ENCODE data around the gene ROPN1L. TPM values are rescaled to one million over a fixed set of nuclear protein-coding genes. Genes with fewer than 3 reads are reported as not detected.

Gene ROPN1L
- total RNA-seq, 2 donors from 2014 or later: not detected

DNA sequence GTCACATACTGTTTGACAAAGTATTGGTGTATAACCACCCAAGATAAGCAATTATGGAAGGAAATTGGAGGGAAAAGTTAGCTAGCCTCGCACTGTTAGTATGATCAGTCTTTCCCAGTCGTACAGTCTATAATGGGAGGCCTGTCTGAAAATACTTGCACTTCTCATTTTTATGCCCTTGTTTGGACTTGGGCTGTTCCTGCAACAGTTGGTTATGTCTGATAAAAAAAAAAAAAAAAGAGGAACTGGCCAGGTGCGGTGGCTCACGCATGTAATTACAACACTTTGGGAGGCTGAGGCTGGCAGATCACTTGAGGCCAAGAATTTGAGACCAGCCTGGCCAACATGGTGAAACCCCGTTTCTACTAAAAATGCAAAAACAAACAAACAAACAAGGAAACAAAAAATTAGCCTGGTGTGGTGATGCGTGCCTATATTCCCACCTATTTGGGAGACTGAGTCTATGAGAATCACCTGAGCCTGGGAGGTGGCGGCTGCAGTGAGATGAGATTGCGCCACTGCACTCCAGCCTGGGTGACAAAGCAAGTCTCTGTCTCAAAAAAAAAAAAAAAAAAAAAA lies 63.9 kb downstream of the ROPN1L start:
- Histone ChIP-seq H3K4me3 (no peak overlapping the region), H3K27ac (no peak overlapping the region), H3K4me1 (no peaks in the 10 kb centered on the region), H3K27me3 (no peaks in the 10 kb centered on the region), H3K9ac (ENCODE audit: low read depth in 2 of 2, low read length in 2 of 2) (no peak overlapping the region), H3K9me3 (no peaks in the 10 kb centered on the region), H3K36me3 (no peaks in the 10 kb centered on the region)
- intact Hi-C loops (cut with DNase I): no loop called here
- DNase-seq: no peak
- TF ChIP-seq, protein P1, sequence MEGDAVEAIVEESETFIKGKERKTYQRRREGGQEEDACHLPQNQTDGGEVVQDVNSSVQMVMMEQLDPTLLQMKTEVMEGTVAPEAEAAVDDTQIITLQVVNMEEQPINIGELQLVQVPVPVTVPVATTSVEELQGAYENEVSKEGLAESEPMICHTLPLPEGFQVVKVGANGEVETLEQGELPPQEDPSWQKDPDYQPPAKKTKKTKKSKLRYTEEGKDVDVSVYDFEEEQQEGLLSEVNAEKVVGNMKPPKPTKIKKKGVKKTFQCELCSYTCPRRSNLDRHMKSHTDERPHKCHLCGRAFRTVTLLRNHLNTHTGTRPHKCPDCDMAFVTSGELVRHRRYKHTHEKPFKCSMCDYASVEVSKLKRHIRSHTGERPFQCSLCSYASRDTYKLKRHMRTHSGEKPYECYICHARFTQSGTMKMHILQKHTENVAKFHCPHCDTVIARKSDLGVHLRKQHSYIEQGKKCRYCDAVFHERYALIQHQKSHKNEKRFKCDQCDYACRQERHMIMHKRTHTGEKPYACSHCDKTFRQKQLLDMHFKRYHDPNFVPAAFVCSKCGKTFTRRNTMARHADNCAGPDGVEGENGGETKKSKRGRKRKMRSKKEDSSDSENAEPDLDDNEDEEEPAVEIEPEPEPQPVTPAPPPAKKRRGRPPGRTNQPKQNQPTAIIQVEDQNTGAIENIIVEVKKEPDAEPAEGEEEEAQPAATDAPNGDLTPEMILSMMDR (IDR thresholded peaks at IDR 0.05): no peak

- TF ChIP-seq, protein P1 (IDR thresholded peaks at IDR 0.05): no peak
- DNase-seq: no peak
- Histone ChIP-seq H3K4me3 (no peak overlapping the region), H3K9ac (ENCODE audit: low read depth in 2 of 2, low read length in 2 of 2) (no peak overlapping the region), H3K4me1 (no peaks in the 10 kb centered on the region), H3K27me3 (no peaks in the 10 kb centered on the region), H3K9me3 (no peaks in the 10 kb centered on the region), H3K27ac (no peak overlapping the region), H3K36me3 (no peaks in the 10 kb centered on the region)
- intact Hi-C loops (cut with DNase I): no loop called here
Measured at GRCh38 chr5:10506535-10506934, 64.9 kb downstream of the ROPN1L start.

DNA sequence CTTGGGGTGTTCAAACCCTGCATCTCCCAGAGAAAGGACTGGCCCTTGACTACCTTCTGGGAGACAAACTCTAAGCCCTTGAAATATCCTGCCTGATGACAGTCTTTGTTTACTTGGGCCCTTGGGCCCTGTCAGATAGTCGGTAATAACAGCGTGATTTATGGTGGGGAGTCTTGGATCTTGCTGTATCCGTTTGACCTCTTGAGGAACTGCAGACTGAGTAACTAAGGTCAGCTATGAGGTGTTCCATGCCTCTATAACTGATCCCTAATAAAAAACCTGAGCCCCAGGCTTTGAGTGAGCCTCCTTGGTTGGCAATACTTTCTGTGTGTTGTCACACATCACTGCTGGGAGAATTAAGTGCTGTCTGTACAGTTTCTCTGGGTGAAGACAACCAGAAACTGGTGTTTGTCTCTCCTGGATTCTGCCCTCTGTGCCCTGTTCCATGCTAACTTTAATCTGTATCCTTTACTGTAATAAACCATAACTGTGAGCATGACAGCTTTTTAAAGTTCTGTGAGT lies 66.0 kb downstream of the ROPN1L start:
- Histone ChIP-seq H3K4me1 (no peaks in the 10 kb centered on the region), H3K27ac (no peak overlapping the region), H3K4me3 (no peak overlapping the region), H3K27me3 (no peaks in the 10 kb centered on the region), H3K36me3 (no peaks in the 10 kb centered on the region), H3K9me3 (no peaks in the 10 kb centered on the region), H3K9ac (ENCODE audit: low read depth in 2 of 2, low read length in 2 of 2) (no peak overlapping the region)
- intact Hi-C loops (cut with DNase I): no loop called here
- TF ChIP-seq, protein P1 (IDR thresholded peaks at IDR 0.05): no peak
- DNase-seq: no peak

GRCh38 chr5:10509575-10509974 lies 67.9 kb downstream of the ROPN1L start:
- Histone ChIP-seq H3K27ac (no peak overlapping the region), H3K27me3 (no peaks in the 10 kb centered on the region), H3K4me1 (no peaks in the 10 kb centered on the region), H3K9me3 (no peaks in the 10 kb centered on the region), H3K36me3 (no peaks in the 10 kb centered on the region), H3K4me3 (no peak overlapping the region), H3K9ac (ENCODE audit: low read depth in 2 of 2, low read length in 2 of 2) (no peak overlapping the region)
- no peak for DNase-seq
- intact Hi-C loops (cut with DNase I): no loop called here
- TF ChIP-seq, protein P1 (IDR thresholded peaks at IDR 0.05): no peak

DNA sequence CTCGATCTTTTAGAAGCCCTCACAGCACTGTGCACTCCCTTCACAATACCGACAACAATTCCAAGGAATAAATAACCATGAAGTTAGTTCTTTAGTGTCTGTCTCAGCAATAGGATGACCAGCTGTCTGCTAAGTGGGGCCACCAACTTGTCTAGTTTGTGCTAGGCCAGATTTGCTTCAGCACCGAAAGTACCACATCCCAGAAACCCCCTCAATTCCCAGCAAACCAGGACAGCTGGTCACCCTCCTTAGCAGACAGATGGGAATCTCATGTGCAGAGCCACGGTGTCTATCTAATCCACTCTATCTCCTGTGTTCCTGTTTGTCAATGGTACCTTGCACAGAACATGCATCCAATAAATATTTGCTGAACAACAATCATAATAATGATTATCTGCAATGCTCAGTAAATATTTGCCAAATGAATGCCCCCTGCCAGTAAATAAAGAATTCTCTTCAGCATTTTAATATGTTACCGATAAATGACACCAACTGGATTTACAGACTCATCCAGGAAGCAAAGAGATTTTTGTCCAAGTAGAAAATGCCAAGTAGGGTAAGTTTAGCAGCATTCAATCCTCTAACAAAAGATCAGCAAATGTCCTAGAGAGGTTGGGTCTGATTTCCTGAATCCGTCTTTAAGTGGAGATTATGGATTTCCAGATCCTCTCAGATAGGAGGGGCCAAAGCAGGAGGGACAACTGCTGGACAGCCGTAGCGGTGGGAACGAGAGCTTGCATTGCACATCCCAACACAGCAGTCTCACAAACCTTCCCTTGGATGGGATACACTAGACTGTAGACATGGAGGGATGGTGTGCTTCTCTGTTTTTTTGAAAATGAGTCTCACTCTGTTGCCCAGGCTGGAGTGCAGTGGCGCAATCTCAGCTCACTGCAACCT lies 70.3 kb downstream of the ROPN1L start:
- H3K27me3 ChIP-seq: no peaks in the 10 kb centered on the region
- DNase-seq: no peak
- no peaks in the 10 kb centered on the region for H3K4me1 ChIP-seq
- intact Hi-C loops (cut with DNase I): no loop called here
- H3K4me3 ChIP-seq: no peak overlapping the region
- no peak overlapping the region for H3K9ac ChIP-seq (ENCODE audit: low read depth in 2 of 2, low read length in 2 of 2)
- TF ChIP-seq, protein P1 (IDR thresholded peaks at IDR 0.05): no peak
- no peak overlapping the region for H3K27ac ChIP-seq
- no peaks in the 10 kb centered on the region for H3K36me3 ChIP-seq
- no peaks in the 10 kb centered on the region for H3K9me3 ChIP-seq

All from colonic mucosa (tissue), 4 donors.